Measurements from ENCODE around the gene S100A9. TPM values are rescaled to one million over a fixed set of nuclear protein-coding genes. Genes with fewer than 3 reads are reported as not detected.
"Not testable (repeated sequence)": the region's sequence is repeated elsewhere in the genome, so short reads cannot be mapped to it uniquely, and the experiment has no call there.

S100A9 gene
- total RNA-seq (2014; rRNA removed; shearing (Covaris generic)) = not detected in 2 replicates

- Histone ChIP-seq H3K27me3 (replicated peaks) (peaks cover 18% of the 10 kb centered on the region), H3K27ac (no peak within 1 kb of the TSS), H3K36me3 (no peaks in the 10 kb centered on the region), H3K9me3 (replicated peaks) (no peaks in the 10 kb centered on the region), H3K4me1 (replicated peaks) (no peaks in the 10 kb centered on the region), H3K4me3 (no peak within 1 kb of the TSS)
- peak in 1 of 2 experiments; percentile 23 for DNase-seq (ENCODE audit: low read depth in 1 of 2, low spot score in 2 of 2)
Observed at GRCh38 chr1:153357853-153358690, at the start of gene S100A9. TSS of gene S100A9 (plus strand) at chr1:153357854. CDS start at chr1:153358284, 430 bp downstream.

GRCh38 chr1:153308540-153308939 lies 49.1 kb upstream of the S100A9 start:
- no peak overlapping the region for H3K4me3 ChIP-seq
- no peaks in the 10 kb centered on the region for H3K36me3 ChIP-seq
- no peaks in the 10 kb centered on the region for H3K4me1 ChIP-seq (replicated peaks)

GRCh38 chr1:153309441-153309840 lies 48.2 kb upstream of the S100A9 start:
- H3K36me3 ChIP-seq = no peaks in the 10 kb centered on the region
- no peak overlapping the region for H3K27ac ChIP-seq
- H3K4me3 ChIP-seq = no peak overlapping the region
- peaks cover 3% of the 10 kb centered on the region; the same call in 1 of the 2 replicates for H3K27me3 ChIP-seq (replicated peaks)
- DNase-seq (ENCODE audit: low read depth in 1 of 2, low spot score in 2 of 2) = no peak
- H3K4me1 ChIP-seq (replicated peaks) = no peaks in the 10 kb centered on the region
- no peaks in the 10 kb centered on the region for H3K9me3 ChIP-seq (replicated peaks)

More at GRCh38 chr1:153308540-153308939, 49.1 kb upstream of the S100A9 start:
- Histone ChIP-seq H3K27ac (no peak overlapping the region), H3K9me3 (replicated peaks) (no peaks in the 10 kb centered on the region), H3K27me3 (replicated peaks) (peaks cover 3% of the 10 kb centered on the region; the same call in 1 of the 2 replicates)
- no peak for DNase-seq (ENCODE audit: low read depth in 1 of 2, low spot score in 2 of 2)

GRCh38 chr1:153310526-153310925 lies 47.1 kb upstream of the S100A9 start:
- Histone ChIP-seq H3K36me3 (no peaks in the 10 kb centered on the region), H3K4me3 (no peak overlapping the region), H3K27me3 (replicated peaks) (0 out of 2 replicates have a peak, but pooled peaks cover 3% of the 10 kb centered on the region), H3K4me1 (replicated peaks) (no peaks in the 10 kb centered on the region), H3K27ac (no peak overlapping the region), H3K9me3 (replicated peaks) (no peaks in the 10 kb centered on the region)
- no peak for DNase-seq (ENCODE audit: low read depth in 1 of 2, low spot score in 2 of 2)

- H3K27me3 ChIP-seq (replicated peaks) = no peaks in the 10 kb centered on the region
- no peaks in the 10 kb centered on the region for H3K9me3 ChIP-seq (replicated peaks)
- H3K27ac ChIP-seq = no peak within 1 kb of the TSS
- H3K4me3 ChIP-seq = no peak within 1 kb of the TSS
- no peak for DNase-seq (ENCODE audit: low read depth in 1 of 2, low spot score in 2 of 2)
- H3K36me3 ChIP-seq = no peaks in the 10 kb centered on the region
- H3K4me1 ChIP-seq (replicated peaks) = no peaks in the 10 kb centered on the region
Observed at GRCh38 chr1:153312570-153313186, 45.0 kb upstream of the S100A9 start, which contains the start of gene PGLYRP3. TSS of gene PGLYRP3 (minus strand) at chr1:153312952. CDS start at chr1:153310665, 2,287 bp downstream.

GRCh38 chr1:153313288-153313687 lies 44.4 kb upstream of the S100A9 start:
- DNase-seq (ENCODE audit: low read depth in 1 of 2, low spot score in 2 of 2) = no peak
- no peak overlapping the region for H3K4me3 ChIP-seq
- H3K27ac ChIP-seq = no peak overlapping the region
- no peaks in the 10 kb centered on the region for H3K36me3 ChIP-seq
- no peaks in the 10 kb centered on the region for H3K9me3 ChIP-seq (replicated peaks)
- no peaks in the 10 kb centered on the region for H3K27me3 ChIP-seq (replicated peaks)
- H3K4me1 ChIP-seq (replicated peaks) = no peaks in the 10 kb centered on the region

- H3K36me3 ChIP-seq; H3K9me3 ChIP-seq (replicated peaks): not testable (repeated sequence)
Observed at GRCh38 chr1:153314388-153314787, 43.3 kb upstream of the S100A9 start.

GRCh38 chr1:153316013-153316412 lies 41.6 kb upstream of the S100A9 start:
- H3K9me3 ChIP-seq (replicated peaks); H3K27me3 ChIP-seq (replicated peaks); H3K4me1 ChIP-seq (replicated peaks); DNase-seq (ENCODE audit: low read depth in 1 of 2, low spot score in 2 of 2); H3K36me3 ChIP-seq; H3K4me3 ChIP-seq; H3K27ac ChIP-seq: not testable (repeated sequence)

More at GRCh38 chr1:153314388-153314787, 43.3 kb upstream of the S100A9 start:
- H3K4me3 ChIP-seq; H3K27me3 ChIP-seq (replicated peaks); H3K4me1 ChIP-seq (replicated peaks); H3K27ac ChIP-seq; DNase-seq (ENCODE audit: low read depth in 1 of 2, low spot score in 2 of 2): not testable (repeated sequence)

GRCh38 chr1:153318145-153318544 lies 39.5 kb upstream of the S100A9 start:
- not testable (repeated sequence) for H3K27ac ChIP-seq

GRCh38 chr1:153322568-153322967 lies 35.1 kb upstream of the S100A9 start:
- H3K4me3 ChIP-seq = no peak overlapping the region
- no peaks in the 10 kb centered on the region for H3K36me3 ChIP-seq
- no peaks in the 10 kb centered on the region for H3K4me1 ChIP-seq (replicated peaks)
- H3K27me3 ChIP-seq (replicated peaks) = no peaks in the 10 kb centered on the region
- DNase-seq (ENCODE audit: low read depth in 1 of 2, low spot score in 2 of 2) = no peak
- no peaks in the 10 kb centered on the region for H3K9me3 ChIP-seq (replicated peaks)
- no peak overlapping the region for H3K27ac ChIP-seq

More at GRCh38 chr1:153318145-153318544, 39.5 kb upstream of the S100A9 start:
- H3K9me3 ChIP-seq (replicated peaks); H3K27me3 ChIP-seq (replicated peaks); H3K4me3 ChIP-seq; DNase-seq (ENCODE audit: low read depth in 1 of 2, low spot score in 2 of 2); H3K4me1 ChIP-seq (replicated peaks); H3K36me3 ChIP-seq: not testable (repeated sequence)

GRCh38 chr1:153324912-153325311 lies 32.7 kb upstream of the S100A9 start:
- Histone ChIP-seq H3K9me3 (replicated peaks) (no peaks in the 10 kb centered on the region), H3K36me3 (no peaks in the 10 kb centered on the region), H3K27ac (no peak overlapping the region), H3K27me3 (replicated peaks) (no peaks in the 10 kb centered on the region), H3K4me1 (replicated peaks) (no peaks in the 10 kb centered on the region), H3K4me3 (no peak overlapping the region)
- DNase-seq (ENCODE audit: low read depth in 1 of 2, low spot score in 2 of 2) = no peak

GRCh38 chr1:153333902-153334301 lies 23.8 kb upstream of the S100A9 start:
- no peaks in the 10 kb centered on the region for H3K4me1 ChIP-seq (replicated peaks)
- H3K36me3 ChIP-seq = no peaks in the 10 kb centered on the region
- H3K4me3 ChIP-seq = no peak overlapping the region
- DNase-seq (ENCODE audit: low read depth in 1 of 2, low spot score in 2 of 2) = no peak
- H3K27me3 ChIP-seq (replicated peaks) = no peaks in the 10 kb centered on the region; the same call in 1 of the 2 replicates
- H3K27ac ChIP-seq = no peak overlapping the region
- no peaks in the 10 kb centered on the region for H3K9me3 ChIP-seq (replicated peaks)

GRCh38 chr1:153336650-153337049 lies 21.0 kb upstream of the S100A9 start:
- Histone ChIP-seq H3K4me1 (replicated peaks) (no peaks in the 10 kb centered on the region), H3K36me3 (no peaks in the 10 kb centered on the region), H3K9me3 (replicated peaks) (no peaks in the 10 kb centered on the region; the same call in 1 of the 2 replicates), H3K4me3 (no peak overlapping the region), H3K27me3 (replicated peaks) (no peaks in the 10 kb centered on the region; the same call in 1 of the 2 replicates), H3K27ac (no peak overlapping the region)
- no peak for DNase-seq (ENCODE audit: low read depth in 1 of 2, low spot score in 2 of 2)

All from SJSA1 (cell line).